NB4 (cell line): ENCODE results near the gene TPM1.

Experiments used
- DNase-seq: peaks from one replicate; pipeline ENCODE4 v3.0.0; 2010; ENCODE audit warnings: low read depth
- H3K4me3 ChIP-seq: one replicate; pipeline ENCODE4 v1.5.1; 2011; ENCODE audit warnings: mild to moderate bottlenecking, low read depth, low read length, moderate library complexity
- MYC ChIP-seq: IDR thresholded peaks from 2 replicates; pipeline ENCODE4 v1.6.1; 2011; ENCODE audit warnings: low read depth, low read length
- POLR2A ChIP-seq: IDR thresholded peaks from 2 replicates; pipeline ENCODE4 v1.6.1; 2011; ENCODE audit warnings: mild to moderate bottlenecking; ENCODE audit not compliant: insufficient read length; ENCODE audit errors: extremely low read depth
- TF ChIP-seq, protein P1 (sequence below): IDR thresholded peaks from 2 replicates; pipeline ENCODE4 v1.6.1; 2011; ENCODE audit warnings: low read depth, low read length
- TF ChIP-seq, protein P2 (sequence below): IDR thresholded peaks from one replicate; pipeline ENCODE4 v1.5.1; 2012; ENCODE audit warnings: low read depth, low read length

Gene TPM1

DNA sequence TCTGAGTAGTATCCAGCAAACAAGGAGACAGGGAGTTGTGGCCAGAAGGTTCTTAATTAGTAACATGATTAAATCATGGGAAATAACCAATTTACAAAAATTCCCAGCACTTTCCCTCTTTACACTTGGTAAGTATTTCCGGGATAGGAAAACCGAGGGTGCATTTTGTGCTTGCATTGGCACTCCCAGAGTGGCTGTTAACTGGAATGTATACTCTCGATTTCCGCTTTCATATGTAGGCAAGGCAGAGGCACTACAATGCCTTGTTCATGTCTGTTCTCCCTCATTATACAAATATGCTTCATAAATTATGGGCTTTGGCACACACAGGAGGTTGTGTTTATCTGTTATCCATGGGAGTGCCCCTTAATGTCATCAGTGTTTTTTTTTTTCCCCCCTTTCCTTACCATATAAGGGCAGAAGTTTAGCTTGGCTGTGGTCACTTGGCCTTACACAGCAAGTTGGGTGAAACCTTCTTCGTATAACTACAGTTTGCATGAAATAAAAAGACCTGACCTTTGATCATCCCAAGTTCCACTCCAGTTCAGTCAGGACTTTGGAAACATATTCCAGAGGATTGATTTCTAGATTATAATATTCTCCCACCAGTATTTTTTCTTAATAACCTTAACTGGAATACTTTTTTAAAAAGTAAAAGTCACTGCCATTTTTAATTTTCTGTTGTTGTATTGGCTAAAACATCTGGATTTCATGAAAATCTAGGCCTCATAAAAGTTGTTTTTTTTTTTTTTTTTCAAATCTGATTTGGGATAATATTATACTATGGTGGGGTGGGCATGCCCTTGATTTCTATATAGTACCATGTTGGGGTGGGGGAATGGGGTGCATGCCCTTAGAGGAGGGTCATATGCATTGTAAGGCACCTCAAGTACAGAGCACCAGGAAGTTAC lies 8.9 kb downstream of the TPM1 start:
- H3K4me3 ChIP-seq = no peak overlapping the region
- no peak for DNase-seq

GRCh38 chr15:63052077-63052841 lies 9.7 kb downstream of the TPM1 start:
- no peak overlapping the region for H3K4me3 ChIP-seq
- TF ChIP-seq, protein P1, sequence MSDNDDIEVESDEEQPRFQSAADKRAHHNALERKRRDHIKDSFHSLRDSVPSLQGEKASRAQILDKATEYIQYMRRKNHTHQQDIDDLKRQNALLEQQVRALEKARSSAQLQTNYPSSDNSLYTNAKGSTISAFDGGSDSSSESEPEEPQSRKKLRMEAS = no peak
- TF ChIP-seq POLR2A = no peak
- TF ChIP-seq, protein P2, sequence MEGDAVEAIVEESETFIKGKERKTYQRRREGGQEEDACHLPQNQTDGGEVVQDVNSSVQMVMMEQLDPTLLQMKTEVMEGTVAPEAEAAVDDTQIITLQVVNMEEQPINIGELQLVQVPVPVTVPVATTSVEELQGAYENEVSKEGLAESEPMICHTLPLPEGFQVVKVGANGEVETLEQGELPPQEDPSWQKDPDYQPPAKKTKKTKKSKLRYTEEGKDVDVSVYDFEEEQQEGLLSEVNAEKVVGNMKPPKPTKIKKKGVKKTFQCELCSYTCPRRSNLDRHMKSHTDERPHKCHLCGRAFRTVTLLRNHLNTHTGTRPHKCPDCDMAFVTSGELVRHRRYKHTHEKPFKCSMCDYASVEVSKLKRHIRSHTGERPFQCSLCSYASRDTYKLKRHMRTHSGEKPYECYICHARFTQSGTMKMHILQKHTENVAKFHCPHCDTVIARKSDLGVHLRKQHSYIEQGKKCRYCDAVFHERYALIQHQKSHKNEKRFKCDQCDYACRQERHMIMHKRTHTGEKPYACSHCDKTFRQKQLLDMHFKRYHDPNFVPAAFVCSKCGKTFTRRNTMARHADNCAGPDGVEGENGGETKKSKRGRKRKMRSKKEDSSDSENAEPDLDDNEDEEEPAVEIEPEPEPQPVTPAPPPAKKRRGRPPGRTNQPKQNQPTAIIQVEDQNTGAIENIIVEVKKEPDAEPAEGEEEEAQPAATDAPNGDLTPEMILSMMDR = no peak
- DNase-seq = no peak

More for the DNA sequence above, 8.9 kb downstream of the TPM1 start:
- TF ChIP-seq, protein P1 = no peak
- TF ChIP-seq, protein P2 = no peak
- TF ChIP-seq MYC (no peak), POLR2A (no peak)

DNA sequence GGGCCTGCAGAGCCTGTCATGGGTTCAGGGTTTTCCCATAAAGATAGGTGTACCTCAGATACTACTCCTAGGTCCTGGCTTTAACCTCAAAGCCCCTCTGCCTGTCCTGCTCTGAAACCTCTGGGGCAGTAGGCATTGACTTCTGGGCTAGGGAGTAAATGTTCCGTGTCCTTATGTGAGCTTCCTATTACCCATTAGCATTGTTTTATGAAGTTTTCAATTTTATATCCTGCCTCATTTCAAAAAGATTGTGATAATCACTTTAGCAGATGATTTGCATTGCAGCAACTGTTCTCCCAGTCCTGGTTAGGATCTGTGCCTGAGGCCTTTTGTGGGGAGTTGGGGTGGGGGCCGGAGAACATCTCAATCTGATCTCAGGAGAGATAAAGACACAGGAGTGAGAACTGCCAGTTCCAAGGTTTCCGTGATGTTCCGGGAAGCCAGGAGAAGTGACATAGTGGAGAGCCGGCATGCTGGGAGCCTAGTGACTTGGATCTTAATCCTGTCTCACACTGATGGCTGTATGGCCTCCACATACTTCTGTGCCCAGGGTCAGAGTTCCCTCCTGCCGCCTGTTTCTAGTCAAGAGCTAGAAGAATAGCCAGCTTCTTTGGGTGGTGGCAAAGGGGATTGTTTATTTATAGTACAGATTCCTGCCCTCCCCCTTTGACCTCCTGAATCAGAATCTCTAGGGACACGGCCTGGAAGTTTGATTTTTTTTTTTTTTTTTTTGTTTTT lies 10.6 kb downstream of the TPM1 start:
- TF ChIP-seq, protein P2 = no peak
- no peak for TF ChIP-seq POLR2A
- TF ChIP-seq, protein P1 = no peak
- no peak for TF ChIP-seq MYC

DNA sequence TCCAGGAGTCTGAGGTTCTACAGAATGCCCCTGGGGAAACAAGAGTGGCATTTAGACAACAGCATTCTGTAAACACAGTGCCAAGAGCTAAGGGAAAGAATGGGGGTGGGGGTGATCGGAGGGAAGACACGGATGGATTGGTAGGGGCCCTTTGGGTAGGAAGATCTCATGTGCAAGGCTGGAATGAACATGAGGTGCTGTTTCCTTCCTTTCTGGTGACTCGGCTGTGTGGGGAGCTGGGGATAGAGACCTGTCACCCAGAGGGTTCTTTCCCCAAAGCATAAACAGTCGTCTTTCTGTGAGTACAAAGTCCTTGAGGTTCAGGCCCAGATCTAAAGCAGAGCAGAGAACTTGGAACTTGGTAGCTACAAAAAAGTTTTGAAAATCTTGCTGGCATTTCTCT lies 11.7 kb downstream of the TPM1 start:
- no peak for DNase-seq

More for the DNA sequence above, 10.6 kb downstream of the TPM1 start:
- no peak for DNase-seq
- H3K4me3 ChIP-seq = no peak overlapping the region

DNA sequence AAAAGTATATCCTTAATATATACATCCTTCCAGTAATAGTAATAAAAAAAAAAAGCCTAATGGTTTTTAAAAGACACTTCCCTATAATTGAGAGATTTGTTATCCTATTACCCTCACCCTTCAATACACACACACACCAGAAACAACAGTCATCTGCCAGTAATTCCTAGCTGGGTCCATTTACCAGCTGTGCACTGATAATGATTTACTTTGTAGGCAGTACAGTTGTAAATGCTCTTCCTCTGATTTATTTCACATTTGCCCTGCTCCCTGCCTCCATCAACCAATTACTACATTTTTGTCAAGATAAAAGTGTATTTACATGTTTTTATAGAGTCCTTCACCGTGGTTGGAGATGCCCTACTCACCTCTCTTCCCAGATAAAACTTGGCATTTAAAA lies 12.4 kb downstream of the TPM1 start:
- no peak for DNase-seq
- H3K4me3 ChIP-seq = no peak overlapping the region
- no peak for TF ChIP-seq POLR2A
- TF ChIP-seq, protein P1 = no peak
- no peak for TF ChIP-seq MYC
- TF ChIP-seq, protein P2 = no peak

More for the DNA sequence above, 11.7 kb downstream of the TPM1 start:
- H3K4me3 ChIP-seq = no peak overlapping the region
- TF ChIP-seq MYC = no peak

- H3K4me3 ChIP-seq = no peak overlapping the region
- no peak for DNase-seq
- no peak for TF ChIP-seq MYC
- TF ChIP-seq POLR2A = no peak
- TF ChIP-seq, protein P1 = no peak
- TF ChIP-seq, protein P2 = no peak
Observed at GRCh38 chr15:63056829-63057228, 14.3 kb downstream of the TPM1 start.
